ENCODE data around the gene DZIP1.

- TF ChIP-seq CTCF (IDR thresholded peaks at IDR 0.05) = peak; percentile 18; the same call in 1 of the 2 replicates
- TF ChIP-seq ZFX (IDR thresholded peaks at IDR 0.05; ENCODE audit: borderline replicate concordance) = no peak
Measured at GRCh38 chr13:95552539-95553441, 91.7 kb downstream of the DZIP1 start, which contains the start of gene CLDN10.
